Measurements from ENCODE around the gene CYP46A1. TPM values are rescaled to one million over a fixed set of nuclear protein-coding genes. Genes with fewer than 3 reads are reported as not detected.

Gene CYP46A1
- total and polyA plus RNA-seq, 2 donors from 2014 or later: 0.82 to 2.5 TPM

- no peak overlapping the region for H3K27ac ChIP-seq (ENCODE audit: low read depth in 2 of 2, low read length in 2 of 2)
- no peak for TF ChIP-seq CTCF (IDR thresholded peaks at IDR 0.05; ENCODE audit: borderline replicate concordance, extremely low read depth, insufficient read depth)
- H3K9me3 ChIP-seq (ENCODE audit: control insufficient read depth in 2 of 3, insufficient read depth in 1 of 3, low read length in 3 of 3): no peaks in the 10 kb centered on the region
- H3K36me3 ChIP-seq (ENCODE audit: control insufficient read depth in 2 of 3, insufficient read depth in 3 of 3, low read length in 3 of 3): no peaks in the 10 kb centered on the region
- H3K4me1 ChIP-seq (ENCODE audit: control insufficient read depth in 2 of 3, insufficient read depth in 2 of 3, low read depth in 1 of 3, low read length in 3 of 3): peaks cover 0 to 10% (median 3%) of the 10 kb centered on the region in 3 donors
- FAIRE-seq (no peak), DNase-seq (peak in 2 of 5 donors; percentile 35 to 70)
- H3K9ac ChIP-seq (ENCODE audit: low read length in 3 of 3): peak overlapping the region in 1 of 3 donors; percentile 58
- intact Hi-C loops (cut with DNase I): no loop called here
- peak overlapping the region; percentile 4 to 59 (median 35) for H3K4me3 ChIP-seq (ENCODE audit: low read length in 3 of 3)
- H3K27me3 ChIP-seq (ENCODE audit: control insufficient read depth, insufficient read depth, low read length): no peaks in the 10 kb centered on the region
Measured at GRCh38 chr14:99684410-99684934, 374 bp downstream of the CYP46A1 start.

GRCh38 chr14:99685151-99685591, 1.1 kb downstream of the CYP46A1 start:
- Histone ChIP-seq H3K36me3 (ENCODE audit: control insufficient read depth in 2 of 3, insufficient read depth in 3 of 3, low read length in 3 of 3) (no peaks in the 10 kb centered on the region), H3K9ac (ENCODE audit: low read length in 3 of 3) (no peak overlapping the region), H3K27ac (ENCODE audit: low read depth in 2 of 2, low read length in 2 of 2) (no peak overlapping the region), H3K27me3 (ENCODE audit: control insufficient read depth, insufficient read depth, low read length) (no peaks in the 10 kb centered on the region), H3K9me3 (ENCODE audit: control insufficient read depth in 2 of 3, insufficient read depth in 1 of 3, low read length in 3 of 3) (no peaks in the 10 kb centered on the region), H3K4me1 (ENCODE audit: control insufficient read depth in 2 of 3, insufficient read depth in 2 of 3, low read depth in 1 of 3, low read length in 3 of 3) (peaks cover 0 to 10% (median 3%) of the 10 kb centered on the region in 3 donors), H3K4me3 (ENCODE audit: low read length in 3 of 3) (no peak overlapping the region)
- FAIRE-seq (no peak), DNase-seq (peak in 3 of 5 donors; percentile 8 to 66 (median 63))
- intact Hi-C loops (cut with DNase I): no loop called here
- no peak for TF ChIP-seq CTCF (IDR thresholded peaks at IDR 0.05; ENCODE audit: borderline replicate concordance, extremely low read depth, insufficient read depth)

- Histone ChIP-seq H3K27me3 (ENCODE audit: control insufficient read depth, insufficient read depth, low read length) (no peaks in the 10 kb centered on the region), H3K27ac (ENCODE audit: low read depth in 2 of 2, low read length in 2 of 2) (no peak overlapping the region), H3K4me3 (ENCODE audit: low read length in 3 of 3) (no peak overlapping the region), H3K4me1 (ENCODE audit: control insufficient read depth in 2 of 3, insufficient read depth in 2 of 3, low read depth in 1 of 3, low read length in 3 of 3) (peaks cover 0 to 10% (median 3%) of the 10 kb centered on the region in 3 donors), H3K9ac (ENCODE audit: low read length in 3 of 3) (no peak overlapping the region), H3K36me3 (ENCODE audit: control insufficient read depth in 2 of 3, insufficient read depth in 3 of 3, low read length in 3 of 3) (no peaks in the 10 kb centered on the region), H3K9me3 (ENCODE audit: control insufficient read depth in 2 of 3, insufficient read depth in 1 of 3, low read length in 3 of 3) (no peaks in the 10 kb centered on the region)
- no peak for FAIRE-seq
- no peak for DNase-seq
- TF ChIP-seq CTCF (IDR thresholded peaks at IDR 0.05; ENCODE audit: borderline replicate concordance, extremely low read depth, insufficient read depth): no peak
- intact Hi-C loops (cut with DNase I): no loop called here
Measured at GRCh38 chr14:99685596-99685995, 1.5 kb downstream of the CYP46A1 start.
